ENCODE measurements around the gene HDLBP.

The HDLBP gene

DNA sequence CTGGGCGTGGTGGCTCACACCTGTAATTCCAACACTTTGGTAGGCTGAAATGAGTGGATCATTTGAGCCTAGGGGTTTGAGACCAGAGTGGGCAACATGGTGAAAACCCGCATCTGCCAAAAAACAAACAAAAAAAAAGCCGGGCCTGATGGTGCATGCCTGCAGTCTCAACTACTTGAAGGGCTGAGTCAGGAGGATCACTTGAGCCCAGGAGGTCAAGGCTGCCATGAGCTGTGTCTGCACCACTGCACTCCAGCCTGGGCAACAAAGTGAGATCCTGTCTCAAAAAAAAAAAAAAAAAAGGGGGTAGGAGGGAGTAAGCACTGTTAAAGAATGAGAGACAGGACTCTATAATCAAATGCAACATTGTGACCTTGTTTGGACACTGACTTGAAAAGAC is 54.6 kb downstream of the HDLBP start:
- peaks cover 74% of the 10 kb centered on the region for H3K36me3 ChIP-seq (ENCODE audit: insufficient read depth, low read length)
- H3K4me3 ChIP-seq (ENCODE audit: low read depth in 1 of 2, low read length in 2 of 2), result no peak overlapping the region
- no peak overlapping the region for H3K9ac ChIP-seq (ENCODE audit: low read length)
- H3K9me3 ChIP-seq (ENCODE audit: low read length), result no peaks in the 10 kb centered on the region
- H3K27ac ChIP-seq (ENCODE audit: low read depth, low read length), result no peak overlapping the region
- no peaks in the 10 kb centered on the region for H3K27me3 ChIP-seq (ENCODE audit: control insufficient read depth in 1 of 2, insufficient read depth in 2 of 2, low read length in 2 of 2)
- H3K4me1 ChIP-seq (ENCODE audit: insufficient read depth, low read length), result no peaks in the 10 kb centered on the region

DNA sequence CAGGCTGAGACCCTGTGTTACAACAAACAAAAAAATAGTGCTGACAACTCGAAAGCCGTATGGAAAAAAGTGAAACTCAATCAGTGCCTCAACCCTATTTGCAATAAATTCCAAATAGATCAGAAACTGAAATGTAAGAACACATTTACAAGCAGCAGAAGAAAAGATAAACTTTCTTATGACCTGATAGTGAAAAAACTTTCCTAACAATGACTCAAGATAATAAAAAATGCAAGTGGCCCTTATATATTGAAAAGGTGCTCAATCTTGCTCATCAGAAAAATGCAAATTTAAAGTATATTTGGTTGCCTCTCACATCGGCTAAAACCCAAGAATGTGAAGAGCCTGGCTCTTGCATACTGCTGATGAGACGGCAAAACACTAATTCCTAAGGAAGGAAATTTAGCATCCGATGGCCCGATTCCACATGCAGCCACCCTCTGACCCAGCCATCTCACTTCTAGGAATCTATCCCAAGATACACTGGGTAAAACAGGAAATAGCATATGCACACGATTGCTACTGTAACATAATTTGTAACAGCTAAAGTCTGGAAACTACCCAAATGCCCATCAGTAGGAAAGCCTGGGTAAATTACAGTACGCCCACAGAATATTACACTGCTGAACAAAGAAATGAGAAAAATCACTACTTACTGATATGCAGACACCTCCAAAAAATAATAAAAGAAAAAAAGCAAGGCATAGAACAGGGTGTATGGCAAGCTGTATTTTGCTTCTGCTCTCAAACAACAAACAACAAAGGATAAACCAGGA is 56.8 kb downstream of the HDLBP start:
- no peaks in the 10 kb centered on the region for H3K9me3 ChIP-seq (ENCODE audit: low read length)
- H3K36me3 ChIP-seq (ENCODE audit: insufficient read depth, low read length), result peaks cover 83% of the 10 kb centered on the region
- H3K27me3 ChIP-seq (ENCODE audit: control insufficient read depth in 1 of 2, insufficient read depth in 2 of 2, low read length in 2 of 2), result no peaks in the 10 kb centered on the region
- H3K4me1 ChIP-seq (ENCODE audit: insufficient read depth, low read length), result no peaks in the 10 kb centered on the region
- no peak overlapping the region for H3K27ac ChIP-seq (ENCODE audit: low read depth, low read length)
- no peak overlapping the region for H3K4me3 ChIP-seq (ENCODE audit: low read depth in 1 of 2, low read length in 2 of 2)
- H3K9ac ChIP-seq (ENCODE audit: low read length), result no peak overlapping the region

DNA sequence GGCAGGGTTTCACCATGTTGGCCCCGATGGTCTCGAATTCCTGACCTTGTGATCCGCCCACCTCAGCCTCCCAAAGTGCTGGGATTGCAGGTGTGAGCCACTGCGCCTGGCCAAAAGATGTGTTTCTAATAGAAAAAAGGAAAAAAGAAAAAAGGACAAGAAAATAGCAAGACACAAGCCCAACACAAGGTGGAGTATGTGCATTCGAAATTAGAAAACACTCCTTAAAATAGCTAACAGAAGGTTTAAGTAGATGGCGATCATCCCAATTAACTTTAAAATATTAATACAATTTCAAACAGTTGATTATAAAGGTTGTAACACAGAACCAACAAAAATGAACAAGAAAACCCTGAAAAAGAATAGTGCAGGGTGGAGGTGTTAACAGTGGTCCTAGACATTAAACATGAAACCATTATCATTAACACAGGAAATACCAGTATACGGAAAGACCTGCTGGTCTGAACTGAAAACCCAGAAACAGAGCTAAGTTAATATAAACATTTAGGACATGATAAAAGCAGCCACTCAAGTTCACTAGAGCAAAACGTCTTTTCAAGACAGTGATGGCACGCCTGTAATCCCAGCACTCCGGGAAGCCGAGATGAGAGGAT is 57.9 kb downstream of the HDLBP start:
- peaks cover 83% of the 10 kb centered on the region for H3K36me3 ChIP-seq (ENCODE audit: insufficient read depth, low read length)
- no peak overlapping the region for H3K9ac ChIP-seq (ENCODE audit: low read length)
- no peak overlapping the region for H3K4me3 ChIP-seq (ENCODE audit: low read depth in 1 of 2, low read length in 2 of 2)
- no peaks in the 10 kb centered on the region for H3K4me1 ChIP-seq (ENCODE audit: insufficient read depth, low read length)
- H3K27me3 ChIP-seq (ENCODE audit: control insufficient read depth in 1 of 2, insufficient read depth in 2 of 2, low read length in 2 of 2), result no peaks in the 10 kb centered on the region
- H3K27ac ChIP-seq (ENCODE audit: low read depth, low read length), result no peak overlapping the region
- H3K9me3 ChIP-seq (ENCODE audit: low read length), result no peaks in the 10 kb centered on the region

DNA sequence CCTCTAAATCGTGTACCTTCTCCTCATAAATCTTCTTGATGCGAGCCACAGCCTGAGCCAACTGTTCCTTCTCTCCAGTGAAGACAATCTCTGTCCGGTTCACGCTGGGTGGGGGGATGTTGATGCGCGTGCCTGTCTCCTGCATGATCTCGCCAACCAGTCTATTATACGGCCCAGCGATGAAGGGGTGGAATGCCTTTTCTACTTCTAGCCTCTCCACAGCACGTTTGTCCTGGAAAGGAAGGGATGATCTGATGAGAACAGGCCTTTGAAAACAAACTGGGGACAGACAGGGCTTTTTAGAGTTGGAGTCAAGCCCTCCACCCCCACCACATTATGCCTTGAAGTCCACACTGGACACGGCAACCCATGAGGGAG is 59.3 kb downstream of the HDLBP start:
- no peaks in the 10 kb centered on the region for H3K27me3 ChIP-seq (ENCODE audit: control insufficient read depth in 1 of 2, insufficient read depth in 2 of 2, low read length in 2 of 2)
- H3K9me3 ChIP-seq (ENCODE audit: low read length), result no peaks in the 10 kb centered on the region
- H3K36me3 ChIP-seq (ENCODE audit: insufficient read depth, low read length), result peaks cover 83% of the 10 kb centered on the region
- no peak overlapping the region for H3K27ac ChIP-seq (ENCODE audit: low read depth, low read length)
- no peak overlapping the region for H3K9ac ChIP-seq (ENCODE audit: low read length)
- H3K4me3 ChIP-seq (ENCODE audit: low read depth in 1 of 2, low read length in 2 of 2), result no peak overlapping the region
- no peaks in the 10 kb centered on the region for H3K4me1 ChIP-seq (ENCODE audit: insufficient read depth, low read length)

DNA sequence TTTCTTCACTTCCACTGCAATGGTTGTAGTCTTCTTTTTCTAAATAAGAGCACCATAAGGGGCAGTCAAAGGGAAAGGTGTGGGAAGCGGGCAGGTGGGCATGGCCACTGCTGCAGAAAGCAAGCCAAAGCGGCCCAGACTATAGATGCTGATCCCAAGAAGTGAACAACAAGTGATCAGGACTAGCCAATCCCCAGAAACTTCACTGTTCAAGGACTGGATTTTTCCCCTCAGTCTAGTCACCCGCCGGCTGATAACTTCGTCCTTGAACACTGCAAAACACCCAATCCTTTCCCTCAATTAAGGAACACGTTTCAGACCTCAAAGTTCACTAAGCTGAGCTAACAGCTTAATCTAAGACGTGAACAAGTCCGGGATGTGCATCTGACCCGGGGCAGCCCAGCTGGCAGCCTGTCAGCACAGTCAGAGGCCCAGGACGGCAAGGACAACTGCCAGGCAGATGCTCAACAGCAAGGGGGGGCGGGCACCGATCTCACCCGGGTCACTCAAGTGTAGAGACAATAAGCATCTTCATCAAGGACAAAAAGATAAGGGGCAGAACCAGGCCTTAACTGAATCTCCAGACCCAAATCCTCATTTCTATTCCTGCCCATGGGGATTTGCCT is 59.8 kb downstream of the HDLBP start:
- Histone ChIP-seq H3K4me3 (ENCODE audit: low read depth in 1 of 2, low read length in 2 of 2) (no peak overlapping the region), H3K9me3 (ENCODE audit: low read length) (no peaks in the 10 kb centered on the region), H3K27ac (ENCODE audit: low read depth, low read length) (no peak overlapping the region), H3K27me3 (ENCODE audit: control insufficient read depth in 1 of 2, insufficient read depth in 2 of 2, low read length in 2 of 2) (no peaks in the 10 kb centered on the region), H3K4me1 (ENCODE audit: insufficient read depth, low read length) (no peaks in the 10 kb centered on the region), H3K9ac (ENCODE audit: low read length) (no peak overlapping the region), H3K36me3 (ENCODE audit: insufficient read depth, low read length) (peaks cover 83% of the 10 kb centered on the region)

DNA sequence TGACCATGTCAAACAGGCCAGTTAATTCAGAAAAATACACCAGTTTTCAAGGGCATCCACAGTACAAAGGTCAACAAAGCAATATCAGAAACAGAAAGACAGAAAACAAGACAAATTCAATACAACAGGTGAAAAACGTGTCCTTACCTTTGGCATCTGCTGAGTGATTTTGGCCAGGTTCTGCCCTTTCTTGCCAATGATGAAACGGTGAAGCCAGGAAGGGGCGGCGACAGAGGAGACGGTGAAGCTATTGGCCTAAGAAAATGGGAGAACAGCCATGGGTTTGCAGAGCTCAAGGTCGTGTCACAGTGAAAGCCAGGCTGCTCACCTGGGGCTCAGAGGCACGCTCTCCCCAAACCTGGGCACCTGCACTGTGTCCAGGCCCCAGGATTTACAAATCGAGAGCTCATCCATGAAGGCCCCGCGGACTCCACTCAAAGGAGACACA is 60.5 kb downstream of the HDLBP start:
- no peak overlapping the region for H3K27ac ChIP-seq (ENCODE audit: low read depth, low read length)
- H3K9me3 ChIP-seq (ENCODE audit: low read length), result no peaks in the 10 kb centered on the region
- no peaks in the 10 kb centered on the region for H3K4me1 ChIP-seq (ENCODE audit: insufficient read depth, low read length)
- H3K27me3 ChIP-seq (ENCODE audit: control insufficient read depth in 1 of 2, insufficient read depth in 2 of 2, low read length in 2 of 2), result no peaks in the 10 kb centered on the region
- H3K4me3 ChIP-seq (ENCODE audit: low read depth in 1 of 2, low read length in 2 of 2), result no peak overlapping the region
- H3K9ac ChIP-seq (ENCODE audit: low read length), result no peak overlapping the region
- H3K36me3 ChIP-seq (ENCODE audit: insufficient read depth, low read length), result peaks cover 84% of the 10 kb centered on the region

DNA sequence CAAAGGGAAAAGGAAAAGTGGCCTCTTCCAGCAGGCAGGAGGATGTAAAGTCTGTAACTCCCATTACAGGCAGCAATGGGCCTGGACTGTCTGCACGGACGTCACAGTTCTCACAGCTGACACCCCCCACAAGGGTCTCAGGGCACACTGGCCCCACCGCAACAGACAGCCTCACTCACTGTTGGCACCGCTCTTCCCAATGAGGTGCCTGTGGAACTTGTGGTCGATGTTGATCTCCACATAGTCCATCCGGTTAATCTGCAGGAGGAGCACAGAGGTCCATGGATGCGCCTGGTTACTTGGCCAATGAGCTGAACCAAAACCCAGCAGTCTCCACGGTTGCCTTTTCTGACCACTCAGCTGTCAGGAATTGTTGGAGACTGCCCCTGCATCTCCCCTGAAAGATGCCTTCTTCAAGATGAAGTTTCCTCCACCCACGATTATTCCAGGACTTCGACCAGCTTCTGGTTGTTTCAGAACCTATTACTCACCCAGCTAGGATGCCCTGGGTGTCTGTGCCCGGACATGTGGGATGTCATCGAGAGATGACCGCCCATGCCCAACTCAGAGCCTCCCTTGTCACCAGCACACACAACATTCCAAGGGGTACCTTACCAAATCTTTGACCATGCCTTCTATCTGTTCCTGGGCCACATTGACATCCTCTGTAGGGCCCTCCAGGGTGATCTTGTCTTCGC is 62.5 kb downstream of the HDLBP start:
- no peaks in the 10 kb centered on the region for H3K9me3 ChIP-seq (ENCODE audit: low read length)
- no peak overlapping the region for H3K27ac ChIP-seq (ENCODE audit: low read depth, low read length)
- H3K27me3 ChIP-seq (ENCODE audit: control insufficient read depth in 1 of 2, insufficient read depth in 2 of 2, low read length in 2 of 2), result no peaks in the 10 kb centered on the region
- H3K9ac ChIP-seq (ENCODE audit: low read length), result no peak overlapping the region
- H3K4me1 ChIP-seq (ENCODE audit: insufficient read depth, low read length), result no peaks in the 10 kb centered on the region
- peaks cover 90% of the 10 kb centered on the region for H3K36me3 ChIP-seq (ENCODE audit: insufficient read depth, low read length)
- no peak overlapping the region for H3K4me3 ChIP-seq (ENCODE audit: low read depth in 1 of 2, low read length in 2 of 2)

DNA sequence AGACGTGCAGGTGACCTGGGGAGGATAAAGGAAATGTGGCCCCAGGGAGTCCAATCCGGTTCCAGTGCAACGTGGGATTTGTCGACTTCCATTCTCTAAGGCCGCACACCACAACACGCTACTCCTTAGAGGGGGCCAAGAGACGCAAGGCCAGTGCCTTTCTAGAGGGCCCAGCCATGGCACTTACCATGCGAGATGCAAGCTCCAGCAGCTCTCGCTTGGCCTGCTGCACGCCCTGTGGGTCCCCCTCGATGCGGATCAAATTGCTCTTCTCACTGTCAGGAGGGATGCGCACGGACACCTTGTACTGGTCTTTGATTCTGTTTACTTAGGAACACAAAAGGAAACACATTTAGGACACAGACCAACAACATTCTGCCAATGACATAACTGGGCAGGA is 65.8 kb downstream of the HDLBP start:
- no peak overlapping the region for H3K4me3 ChIP-seq (ENCODE audit: low read depth in 1 of 2, low read length in 2 of 2)
- H3K4me1 ChIP-seq (ENCODE audit: insufficient read depth, low read length), result no peaks in the 10 kb centered on the region
- no peak overlapping the region for H3K27ac ChIP-seq (ENCODE audit: low read depth, low read length)
- no peak overlapping the region for H3K9ac ChIP-seq (ENCODE audit: low read length)
- H3K9me3 ChIP-seq (ENCODE audit: low read length), result no peaks in the 10 kb centered on the region
- H3K36me3 ChIP-seq (ENCODE audit: insufficient read depth, low read length), result peaks cover 89% of the 10 kb centered on the region
- H3K27me3 ChIP-seq (ENCODE audit: control insufficient read depth in 1 of 2, insufficient read depth in 2 of 2, low read length in 2 of 2), result no peaks in the 10 kb centered on the region

DNA sequence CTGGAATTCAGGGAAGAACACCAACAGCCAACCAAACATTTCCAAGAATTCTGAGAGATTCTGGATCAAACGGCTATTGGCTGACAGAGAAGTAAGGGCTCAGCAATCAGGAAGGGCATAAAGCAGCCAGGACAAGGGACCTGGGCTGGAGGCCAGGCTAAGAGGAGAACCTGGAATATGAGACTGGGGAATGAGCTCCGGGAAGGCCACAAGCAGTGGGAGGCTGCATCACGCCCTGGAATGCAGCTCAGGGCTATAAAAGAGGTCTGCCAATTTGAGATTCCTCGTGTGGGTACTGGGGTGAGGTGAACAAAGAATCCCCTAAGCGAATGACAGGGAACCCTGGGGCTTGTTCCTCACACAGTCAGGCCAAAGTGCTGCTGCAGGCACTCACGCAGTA is 66.6 kb downstream of the HDLBP start:
- H3K36me3 ChIP-seq (ENCODE audit: insufficient read depth, low read length), result peaks cover 89% of the 10 kb centered on the region
- no peaks in the 10 kb centered on the region for H3K9me3 ChIP-seq (ENCODE audit: low read length)
- no peak overlapping the region for H3K9ac ChIP-seq (ENCODE audit: low read length)
- H3K27me3 ChIP-seq (ENCODE audit: control insufficient read depth in 1 of 2, insufficient read depth in 2 of 2, low read length in 2 of 2), result no peaks in the 10 kb centered on the region
- H3K4me1 ChIP-seq (ENCODE audit: insufficient read depth, low read length), result no peaks in the 10 kb centered on the region
- H3K4me3 ChIP-seq (ENCODE audit: low read depth in 1 of 2, low read length in 2 of 2), result no peak overlapping the region
- H3K27ac ChIP-seq (ENCODE audit: low read depth, low read length), result no peak overlapping the region

DNA sequence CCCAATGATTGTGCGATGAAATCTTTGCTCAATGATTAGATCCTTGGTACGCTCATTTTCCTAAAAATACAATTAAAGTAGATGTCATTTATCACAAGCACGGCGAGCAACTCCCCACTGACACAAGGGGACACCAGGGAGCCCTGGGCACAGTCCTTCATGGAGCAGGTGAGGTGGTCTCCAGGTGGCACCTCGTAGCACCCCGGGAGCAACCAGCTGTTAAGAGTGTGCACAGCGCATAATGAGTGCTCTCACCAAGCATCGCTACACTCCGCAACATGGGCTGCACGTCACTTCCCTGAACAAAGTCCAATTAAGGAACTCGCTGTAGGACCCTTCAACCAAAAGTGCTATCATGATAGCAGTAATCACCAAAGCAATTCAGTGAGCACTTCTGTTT is 67.2 kb downstream of the HDLBP start:
- H3K36me3 ChIP-seq (ENCODE audit: insufficient read depth, low read length), result peaks cover 89% of the 10 kb centered on the region
- H3K4me1 ChIP-seq (ENCODE audit: insufficient read depth, low read length), result no peaks in the 10 kb centered on the region
- no peak overlapping the region for H3K27ac ChIP-seq (ENCODE audit: low read depth, low read length)
- no peak overlapping the region for H3K4me3 ChIP-seq (ENCODE audit: low read depth in 1 of 2, low read length in 2 of 2)
- no peaks in the 10 kb centered on the region for H3K27me3 ChIP-seq (ENCODE audit: control insufficient read depth in 1 of 2, insufficient read depth in 2 of 2, low read length in 2 of 2)
- H3K9ac ChIP-seq (ENCODE audit: low read length), result no peak overlapping the region
- H3K9me3 ChIP-seq (ENCODE audit: low read length), result no peaks in the 10 kb centered on the region

DNA sequence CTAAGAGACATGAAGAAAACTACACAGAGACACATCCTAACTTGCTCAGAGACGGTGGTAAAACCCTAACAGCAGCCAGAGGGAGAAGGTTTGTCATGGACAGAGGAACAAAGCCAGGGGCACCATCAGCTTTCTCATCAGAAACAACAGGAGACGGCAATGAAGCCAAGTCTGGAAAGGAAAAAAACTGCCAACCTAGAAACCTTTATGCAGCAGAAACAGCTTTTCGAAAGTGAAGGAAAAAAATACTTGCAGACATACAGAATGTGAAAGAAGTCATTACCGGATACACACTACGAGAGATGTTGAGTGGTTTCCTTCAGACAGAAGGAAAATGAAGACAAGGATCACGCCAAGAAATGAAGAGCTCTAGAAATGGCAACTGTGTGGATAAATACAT is 71.1 kb downstream of the HDLBP start:
- Histone ChIP-seq H3K27ac (ENCODE audit: low read depth, low read length) (no peak overlapping the region), H3K4me3 (ENCODE audit: low read depth in 1 of 2, low read length in 2 of 2) (no peak overlapping the region), H3K36me3 (ENCODE audit: insufficient read depth, low read length) (peaks cover 85% of the 10 kb centered on the region), H3K9ac (ENCODE audit: low read length) (no peak overlapping the region), H3K27me3 (ENCODE audit: control insufficient read depth in 1 of 2, insufficient read depth in 2 of 2, low read length in 2 of 2) (no peaks in the 10 kb centered on the region), H3K9me3 (ENCODE audit: low read length) (no peaks in the 10 kb centered on the region), H3K4me1 (ENCODE audit: insufficient read depth, low read length) (no peaks in the 10 kb centered on the region)
